HG02610 (cell line): ENCODE data around the gene PYDC1.
A peak's percentile ranks its signal among the peaks of the same experiment; 100 is the strongest.
"Not testable (repeated sequence)": the region's sequence is repeated elsewhere in the genome, so short reads cannot be mapped to it uniquely, and the experiment has no call there.

Experiments used
- ATAC-seq: cut with Tn5 transposase; IDR thresholded peaks from one replicate; pipeline ENCODE4 v1.9.1; 2021; ENCODE audit warnings: mild to moderate bottlenecking, moderate library complexity; ENCODE audit not compliant: unreplicated experiment

Gene PYDC1

GRCh38 chr16:31196324-31197088 lies 20.4 kb downstream of the PYDC1 start:
- no peak for ATAC-seq

- not testable (repeated sequence) for ATAC-seq
Observed at GRCh38 chr16:31195861-31196260, 21.1 kb downstream of the PYDC1 start.

GRCh38 chr16:31194898-31195297 lies 22.0 kb downstream of the PYDC1 start:
- ATAC-seq: peak; percentile 59

GRCh38 chr16:31193874-31194273 lies 23.1 kb downstream of the PYDC1 start:
- ATAC-seq: no peak

- ATAC-seq: no peak
Observed at GRCh38 chr16:31192856-31193642, 23.9 kb downstream of the PYDC1 start.

- no peak for ATAC-seq
Observed at GRCh38 chr16:31191697-31192428, 25.1 kb downstream of the PYDC1 start.

- ATAC-seq: no peak
Observed at GRCh38 chr16:31190818-31191444, 26.0 kb downstream of the PYDC1 start.

- ATAC-seq: no peak
Observed at GRCh38 chr16:31190061-31190460, 26.9 kb downstream of the PYDC1 start.

- no peak for ATAC-seq
Observed at GRCh38 chr16:31189412-31189778, 27.5 kb downstream of the PYDC1 start.

GRCh38 chr16:31188450-31189411 lies 28.2 kb downstream of the PYDC1 start:
- no peak for ATAC-seq

GRCh38 chr16:31187808-31188189 lies 29.1 kb downstream of the PYDC1 start:
- no peak for ATAC-seq

- ATAC-seq: no peak
Observed at GRCh38 chr16:31186930-31187807, 29.8 kb downstream of the PYDC1 start.

- ATAC-seq: no peak
Observed at GRCh38 chr16:31186176-31186575, 30.8 kb downstream of the PYDC1 start.

GRCh38 chr16:31185339-31185738 lies 31.6 kb downstream of the PYDC1 start:
- ATAC-seq: no peak

GRCh38 chr16:31184888-31185287 lies 32.0 kb downstream of the PYDC1 start:
- no peak for ATAC-seq

- no peak for ATAC-seq
Observed at GRCh38 chr16:31183432-31184428, 33.2 kb downstream of the PYDC1 start.

- ATAC-seq: no peak
Observed at GRCh38 chr16:31182391-31182790, 34.5 kb downstream of the PYDC1 start.
